HG02571 (cell line): ENCODE measurements around the gene CIRBP.

Source experiments
- ATAC-seq: cut with Tn5 transposase; IDR thresholded peaks from one replicate; pipeline ENCODE4 v1.9.1; 2021; ENCODE audit warnings: mild to moderate bottlenecking, moderate library complexity; ENCODE audit not compliant: unreplicated experiment

CIRBP gene

GRCh38 chr19:1269065-1269477, at the start of gene CIRBP:
CIRBP (plus strand) TSS chr19:1269332; CDS start chr19:1270934, 1,602 bp downstream.
- peak; percentile 53 for ATAC-seq

GRCh38 chr19:1219786-1220476, 49.2 kb upstream of the CIRBP start:
- ATAC-seq: no peak

GRCh38 chr19:1220477-1220930, 48.6 kb upstream of the CIRBP start:
- ATAC-seq: no peak

DNA sequence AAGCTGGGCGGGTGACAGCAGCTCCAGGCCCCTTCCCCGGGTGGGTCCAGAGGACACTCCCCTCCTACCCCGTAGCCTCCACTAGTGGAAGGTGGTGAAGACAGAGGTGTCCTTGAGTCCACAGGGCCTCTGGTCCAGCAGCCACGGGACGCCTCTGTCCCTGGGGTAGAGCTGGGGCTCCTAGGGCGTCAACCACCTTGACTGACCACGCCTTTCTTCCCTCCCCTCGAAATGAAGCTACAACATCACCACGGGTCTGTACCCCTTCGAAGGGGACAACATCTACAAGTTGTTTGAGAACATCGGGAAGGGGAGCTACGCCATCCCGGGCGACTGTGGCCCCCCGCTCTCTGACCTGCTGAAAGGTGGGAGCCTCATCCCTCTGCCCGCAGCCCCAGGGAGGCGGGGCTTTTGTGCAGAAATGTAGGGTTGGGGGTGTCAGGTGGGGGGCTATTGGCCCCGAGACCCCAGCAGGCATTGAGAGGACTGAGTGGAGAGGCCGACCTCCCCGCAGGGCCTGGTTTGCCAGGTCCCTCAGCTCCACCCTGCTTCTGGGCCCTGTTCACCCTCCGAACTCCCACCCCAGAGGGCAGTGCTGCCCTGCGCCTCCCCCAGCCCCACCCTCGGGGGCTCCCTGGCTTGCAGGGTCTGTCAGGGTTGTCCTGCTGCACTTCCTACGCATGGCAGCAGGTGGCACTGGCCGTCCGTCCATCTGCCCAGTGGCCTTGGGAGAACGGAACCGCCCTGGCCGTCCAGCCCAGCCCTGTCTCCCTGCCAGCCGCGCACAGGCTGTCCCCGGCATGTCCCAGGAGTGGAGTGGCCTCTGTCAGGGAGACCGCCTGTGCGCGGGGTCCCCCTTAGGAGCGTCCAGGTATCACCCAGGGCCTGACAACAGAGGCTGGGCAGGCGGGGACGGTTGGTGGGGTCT, 47.9 kb upstream of the CIRBP start:
- no peak for ATAC-seq

GRCh38 chr19:1221904-1222255, 47.3 kb upstream of the CIRBP start:
- ATAC-seq: no peak

- no peak for ATAC-seq
Observed at GRCh38 chr19:1222394-1222793, 46.7 kb upstream of the CIRBP start.

GRCh38 chr19:1223018-1223855, 45.9 kb upstream of the CIRBP start:
- ATAC-seq: no peak

DNA sequence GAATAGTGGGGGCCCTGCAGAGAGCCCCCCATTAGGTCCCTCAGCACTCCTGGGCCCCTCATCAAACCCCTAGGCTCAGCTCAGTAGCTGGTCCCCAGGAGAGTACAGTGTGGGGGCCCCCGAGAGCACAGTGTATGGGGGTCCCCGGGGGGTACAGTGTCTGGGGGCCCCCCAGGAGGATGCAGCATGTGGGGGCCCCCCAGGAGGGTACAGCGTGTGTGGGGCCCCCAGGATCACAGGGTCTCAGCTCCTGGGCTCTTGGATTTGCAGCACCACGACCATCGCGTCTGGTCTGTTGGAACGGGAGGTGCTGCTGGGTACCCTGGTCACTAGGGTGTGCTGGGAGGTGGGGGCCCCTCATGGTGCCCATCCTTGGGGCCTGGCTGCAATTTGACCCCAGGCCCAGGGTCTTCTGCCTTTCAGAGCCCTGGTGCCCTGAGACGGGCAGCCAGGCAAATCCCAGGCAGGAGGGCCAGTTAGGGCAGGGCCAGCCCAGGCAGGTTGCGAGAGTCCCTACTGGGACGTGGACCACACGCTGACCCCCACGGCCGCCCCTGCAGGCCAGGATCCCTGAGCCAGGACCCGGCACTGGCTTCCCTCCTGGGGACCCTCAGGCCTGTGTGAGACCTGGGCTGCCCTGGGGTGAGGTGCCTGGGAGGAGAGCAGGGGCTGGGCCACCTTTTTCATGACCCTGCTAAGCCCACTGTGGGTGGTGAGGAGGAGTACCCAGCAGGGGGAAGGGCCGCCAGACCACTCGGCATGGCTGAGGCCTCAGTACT, 44.9 kb upstream of the CIRBP start:
- no peak for ATAC-seq

GRCh38 chr19:1224847-1225246, 44.3 kb upstream of the CIRBP start:
- no peak for ATAC-seq

- no peak for ATAC-seq
Observed at GRCh38 chr19:1225440-1226226, 43.5 kb upstream of the CIRBP start.

DNA sequence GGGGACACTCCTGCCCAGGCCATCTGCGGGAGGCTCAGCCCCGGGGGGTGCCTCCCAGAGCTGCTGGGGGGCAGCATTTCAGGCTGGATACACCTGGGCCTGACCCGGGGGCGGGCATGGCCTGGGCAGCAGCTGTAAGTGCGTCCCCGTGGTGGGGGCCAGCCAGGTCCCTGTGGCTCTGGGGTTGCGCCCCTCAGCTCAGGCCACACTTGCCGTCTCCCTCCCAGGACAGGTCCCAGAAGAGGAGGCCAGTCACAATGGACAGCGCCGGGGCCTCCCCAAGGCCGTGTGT, 43.0 kb upstream of the CIRBP start:
- no peak for ATAC-seq

GRCh38 chr19:1226522-1227303, 42.4 kb upstream of the CIRBP start:
- ATAC-seq: no peak

DNA sequence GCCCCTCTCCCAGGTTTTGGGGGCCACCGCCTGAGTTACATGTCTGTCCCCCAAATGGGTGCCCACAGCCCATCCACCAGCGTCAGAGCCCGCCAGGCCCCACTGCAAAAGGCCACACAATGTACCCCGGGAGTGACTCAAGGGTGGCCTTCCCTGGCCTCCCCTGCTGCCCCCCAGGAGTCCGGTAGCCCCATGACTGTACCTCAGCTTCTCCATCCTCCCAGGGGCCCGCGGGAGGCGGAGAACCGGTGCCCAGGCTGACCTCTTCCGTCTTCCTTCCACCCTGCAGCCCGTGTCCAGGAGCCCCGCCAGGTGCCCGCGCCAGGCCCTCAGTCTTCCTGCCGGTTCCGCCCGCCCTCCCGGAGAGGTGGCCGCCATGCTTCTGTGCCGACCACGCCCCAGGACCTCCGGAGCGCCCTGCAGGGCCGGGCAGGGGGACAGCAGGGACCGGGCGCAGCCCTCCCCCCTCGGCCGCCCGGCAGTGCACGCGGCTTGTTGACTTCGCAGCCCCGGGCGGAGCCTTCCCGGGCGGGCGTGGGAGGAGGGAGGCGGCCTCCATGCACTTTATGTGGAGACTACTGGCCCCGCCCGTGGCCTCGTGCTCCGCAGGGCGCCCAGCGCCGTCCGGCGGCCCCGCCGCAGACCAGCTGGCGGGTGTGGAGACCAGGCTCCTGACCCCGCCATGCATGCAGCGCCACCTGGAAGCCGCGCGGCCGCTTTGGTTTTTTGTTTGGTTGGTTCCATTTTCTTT, 41.7 kb upstream of the CIRBP start:
- no peak for ATAC-seq

GRCh38 chr19:1228161-1228957, 40.8 kb upstream of the CIRBP start:
- no peak for ATAC-seq

- ATAC-seq: no peak
Observed at GRCh38 chr19:1229056-1229923, 39.8 kb upstream of the CIRBP start.

GRCh38 chr19:1229924-1230782, 39.0 kb upstream of the CIRBP start:
- ATAC-seq: no peak
